Hindlimb muscle (tissue), 1 donor: Measurements from ENCODE around the gene CKMT1B. TPM values are rescaled to one million over a fixed set of nuclear protein-coding genes. Genes with fewer than 3 reads are reported as not detected.
"Not testable (repeated sequence)": the region's sequence is repeated elsewhere in the genome, so short reads cannot be mapped to it uniquely, and the experiment has no call there.

Experiments used
- DNase-seq: peaks from one replicate; pipeline ENCODE4 v3.0.0-alpha.2; 2013
- polyA plus RNA-seq: library from polyadenylated mRNA; unstranded; fragments of 120-200 nt; gene quantifications from one replicate; pipeline ENCODE4 v1.2.1, GENCODE V29; 2013; ENCODE audit not compliant: insufficient read length

The CKMT1B gene
- polyA plus RNA-seq, 1 donor = not detected

DNA sequence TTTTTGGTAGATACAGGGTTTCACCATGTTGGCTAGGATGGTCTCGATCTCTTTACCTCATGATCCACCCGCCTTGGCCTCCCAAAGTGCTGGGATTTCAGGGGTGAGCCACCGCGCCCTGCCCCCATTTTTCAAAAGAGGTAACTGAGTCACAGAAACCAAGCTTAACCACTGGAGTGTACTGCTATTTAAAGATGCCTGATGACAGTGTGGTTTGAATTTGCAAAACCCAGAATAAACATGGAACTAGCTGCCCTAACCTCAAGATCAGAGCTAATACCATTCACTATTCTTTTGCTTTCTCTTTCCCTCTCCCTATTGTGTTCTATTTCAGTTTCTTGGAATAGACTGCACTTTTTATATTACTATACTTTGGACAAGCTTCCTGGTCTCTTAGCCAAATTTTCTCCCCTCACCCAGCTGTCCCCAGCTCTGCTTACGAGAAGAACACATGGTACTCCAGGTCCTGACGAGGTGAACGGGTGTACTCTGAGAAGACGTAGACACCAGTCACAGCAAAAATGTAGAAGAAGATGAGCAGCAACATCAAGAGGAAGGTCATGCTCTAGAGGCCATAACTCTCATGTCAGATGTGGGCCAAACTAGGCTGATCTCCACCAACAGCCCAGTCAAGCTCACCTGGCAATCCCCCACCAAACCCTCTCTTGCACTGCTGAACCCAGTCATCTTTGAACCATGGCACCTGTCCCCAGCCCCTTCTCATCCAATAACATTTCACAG lies 44.8 kb downstream of the CKMT1B start:
- not testable (repeated sequence) for DNase-seq

Other genes with a start within 250 kb of the CKMT1B start
- gene ZSCAN29, start 223.0 kb upstream of the CKMT1B start, polyA plus RNA-seq = 16.5 TPM
- gene TUBGCP4, start 222.9 kb upstream of the CKMT1B start, polyA plus RNA-seq = 13.7 TPM
- 45.8 TPM for gene TP53BP1, start 100.9 kb upstream of the CKMT1B start, polyA plus RNA-seq
- 45.2 TPM for gene MAP1A, start 76.4 kb upstream of the CKMT1B start, polyA plus RNA-seq
- gene PPIP5K1, start 3.8 kb upstream of the CKMT1B start, polyA plus RNA-seq = 8.4 TPM
- 0.58 TPM for gene STRC, start 24.8 kb downstream of the CKMT1B start, polyA plus RNA-seq
- gene CATSPER2, start 54.8 kb downstream of the CKMT1B start, polyA plus RNA-seq = 2.5 TPM
- gene CKMT1A, start 99.8 kb downstream of the CKMT1B start, polyA plus RNA-seq = not detected
- gene PDIA3, start 152.4 kb downstream of the CKMT1B start, polyA plus RNA-seq = 182 TPM
- 3.3 TPM for gene ELL3, start 182.9 kb downstream of the CKMT1B start, polyA plus RNA-seq
- 536 TPM for gene SERF2, start 198.3 kb downstream of the CKMT1B start, polyA plus RNA-seq
- gene SERINC4, start 206.2 kb downstream of the CKMT1B start, polyA plus RNA-seq = 0.90 TPM
- gene HYPK, start 206.6 kb downstream of the CKMT1B start, polyA plus RNA-seq = 12.8 TPM
- 30.0 TPM for gene MFAP1, start 230.7 kb downstream of the CKMT1B start, polyA plus RNA-seq
- 7.3 TPM for gene WDR76, start 233.0 kb downstream of the CKMT1B start, polyA plus RNA-seq